ENCODE data around the gene MGA. TPM values are rescaled to one million over a fixed set of nuclear protein-coding genes. Genes with fewer than 3 reads are reported as not detected.

Gene MGA
- total RNA-seq, 3 donors from 2014 or later = 37.8 to 70.2 (median 65.9) TPM

DNA sequence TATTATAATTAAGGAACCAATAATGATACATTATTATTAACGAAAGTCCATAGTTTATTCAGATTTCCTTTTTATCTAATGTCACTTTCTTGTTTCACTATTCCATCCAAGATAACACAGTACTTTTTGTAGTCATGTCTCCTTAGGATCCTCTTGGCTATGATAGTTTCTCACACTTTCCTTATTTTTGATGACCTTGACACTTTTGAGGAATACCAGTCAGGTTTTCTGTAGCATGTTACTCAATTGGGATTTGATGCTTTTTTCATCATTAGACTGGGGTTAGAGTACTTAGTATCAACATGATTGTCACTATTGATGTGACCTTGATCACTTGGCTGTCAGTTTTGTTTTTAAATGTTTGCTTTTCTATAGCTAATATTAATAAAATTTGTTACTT, 33.0 kb upstream of the MGA start:
- Histone ChIP-seq H3K4me1 (no peaks in the 10 kb centered on the region), H3K27me3 (no peaks in the 10 kb centered on the region), H3K36me3 (no peaks in the 10 kb centered on the region), H3K4me3 (no peak overlapping the region), H3K9me3 (no peaks in the 10 kb centered on the region), H3K27ac (no peak overlapping the region)
- no peak for DNase-seq (ENCODE audit: low spot score in 2 of 2)
- intact Hi-C loops (cut with DNase I; ENCODE audit: low total_unique reads) = no loop called here
- TF ChIP-seq, protein P1, sequence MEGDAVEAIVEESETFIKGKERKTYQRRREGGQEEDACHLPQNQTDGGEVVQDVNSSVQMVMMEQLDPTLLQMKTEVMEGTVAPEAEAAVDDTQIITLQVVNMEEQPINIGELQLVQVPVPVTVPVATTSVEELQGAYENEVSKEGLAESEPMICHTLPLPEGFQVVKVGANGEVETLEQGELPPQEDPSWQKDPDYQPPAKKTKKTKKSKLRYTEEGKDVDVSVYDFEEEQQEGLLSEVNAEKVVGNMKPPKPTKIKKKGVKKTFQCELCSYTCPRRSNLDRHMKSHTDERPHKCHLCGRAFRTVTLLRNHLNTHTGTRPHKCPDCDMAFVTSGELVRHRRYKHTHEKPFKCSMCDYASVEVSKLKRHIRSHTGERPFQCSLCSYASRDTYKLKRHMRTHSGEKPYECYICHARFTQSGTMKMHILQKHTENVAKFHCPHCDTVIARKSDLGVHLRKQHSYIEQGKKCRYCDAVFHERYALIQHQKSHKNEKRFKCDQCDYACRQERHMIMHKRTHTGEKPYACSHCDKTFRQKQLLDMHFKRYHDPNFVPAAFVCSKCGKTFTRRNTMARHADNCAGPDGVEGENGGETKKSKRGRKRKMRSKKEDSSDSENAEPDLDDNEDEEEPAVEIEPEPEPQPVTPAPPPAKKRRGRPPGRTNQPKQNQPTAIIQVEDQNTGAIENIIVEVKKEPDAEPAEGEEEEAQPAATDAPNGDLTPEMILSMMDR (IDR thresholded peaks at IDR 0.05) = no peak
- no peak for TF ChIP-seq POLR2AphosphoS5 (IDR thresholded peaks at IDR 0.05)
- TF ChIP-seq POLR2A (IDR thresholded peaks at IDR 0.05) = no peak

DNA sequence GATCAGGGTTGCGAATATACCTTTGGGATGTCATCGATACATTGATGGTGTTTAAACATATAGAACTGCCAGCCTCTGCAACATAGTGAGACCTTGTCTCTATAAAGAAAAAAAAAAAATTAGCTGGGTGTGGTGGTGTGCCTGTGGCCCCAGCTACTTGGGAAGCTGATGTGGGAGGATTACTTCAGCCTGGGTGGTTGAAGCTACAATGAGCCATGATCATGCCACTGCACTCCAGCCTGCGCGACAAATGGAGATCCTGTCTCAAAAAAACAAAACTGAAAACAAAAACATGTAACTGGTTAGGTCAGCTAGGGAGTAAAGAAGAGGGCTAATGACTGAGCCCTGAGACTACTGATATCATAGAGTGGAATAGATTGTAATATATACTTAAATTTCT, 30.7 kb upstream of the MGA start:
- Histone ChIP-seq H3K27ac (no peak overlapping the region), H3K4me3 (no peak overlapping the region), H3K4me1 (no peaks in the 10 kb centered on the region), H3K36me3 (no peaks in the 10 kb centered on the region), H3K9me3 (no peaks in the 10 kb centered on the region), H3K27me3 (no peaks in the 10 kb centered on the region)
- intact Hi-C loops (cut with DNase I; ENCODE audit: low total_unique reads) = no loop called here
- DNase-seq (ENCODE audit: low spot score in 2 of 2) = no peak
- TF ChIP-seq POLR2A (IDR thresholded peaks at IDR 0.05) (no peak), POLR2AphosphoS5 (IDR thresholded peaks at IDR 0.05) (no peak)
- TF ChIP-seq, protein P1 (IDR thresholded peaks at IDR 0.05) = no peak

DNA sequence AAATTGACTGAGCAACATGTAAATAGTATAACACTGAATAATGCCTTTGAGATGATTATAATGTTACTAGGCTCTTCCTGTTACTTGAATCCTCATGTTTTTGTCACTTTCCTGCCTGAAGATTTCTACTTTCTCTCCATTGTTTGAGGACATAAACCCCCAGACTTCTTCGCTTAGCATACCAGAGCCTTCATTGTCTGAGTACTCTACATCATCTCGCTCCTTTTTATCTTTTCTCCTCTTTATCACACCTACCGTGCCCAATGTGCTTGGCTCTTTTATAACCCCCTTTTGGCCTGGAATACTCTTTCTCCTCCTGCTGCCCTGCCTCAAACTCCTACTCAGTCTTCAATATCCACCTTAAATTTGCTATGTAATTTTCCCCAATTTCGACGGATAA, 30.3 kb upstream of the MGA start:
- no peak overlapping the region for H3K4me3 ChIP-seq
- no peaks in the 10 kb centered on the region for H3K27me3 ChIP-seq
- no peaks in the 10 kb centered on the region for H3K9me3 ChIP-seq
- TF ChIP-seq POLR2A (IDR thresholded peaks at IDR 0.05) (no peak), POLR2AphosphoS5 (IDR thresholded peaks at IDR 0.05) (no peak)
- TF ChIP-seq, protein P1 (IDR thresholded peaks at IDR 0.05) = no peak
- intact Hi-C loops (cut with DNase I; ENCODE audit: low total_unique reads) = no loop called here
- no peaks in the 10 kb centered on the region for H3K36me3 ChIP-seq
- no peak for DNase-seq (ENCODE audit: low spot score in 2 of 2)
- no peaks in the 10 kb centered on the region for H3K4me1 ChIP-seq
- no peak overlapping the region for H3K27ac ChIP-seq

DNA sequence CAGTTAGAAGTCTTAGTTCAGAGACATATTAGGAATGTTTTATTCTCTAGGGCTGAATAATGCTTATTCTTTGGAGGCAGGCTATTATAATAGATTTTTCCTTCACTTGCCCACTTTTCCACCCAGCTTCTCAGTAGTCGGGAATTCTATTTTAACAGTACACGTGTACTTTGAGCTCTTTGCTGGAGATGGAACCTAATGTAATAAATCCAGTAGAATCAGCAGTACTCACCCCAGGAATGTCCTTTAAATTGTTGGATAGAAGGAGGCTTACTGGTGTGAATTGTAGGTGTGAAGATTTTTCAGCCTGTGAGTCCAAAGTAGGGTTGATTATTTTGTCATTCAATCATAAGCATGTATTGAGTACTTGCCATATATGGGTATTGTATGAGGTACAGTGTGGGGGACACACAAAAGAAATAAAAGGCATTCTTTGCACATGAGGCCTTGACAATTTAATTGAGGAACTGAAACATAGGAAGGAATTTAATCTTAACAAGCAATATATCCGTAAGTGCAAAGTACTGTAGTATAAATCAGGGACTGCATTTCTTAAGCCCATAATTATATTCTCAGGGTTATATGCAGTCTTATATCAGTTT, 29.5 kb upstream of the MGA start:
- Histone ChIP-seq H3K27me3 (no peaks in the 10 kb centered on the region), H3K4me3 (no peak overlapping the region), H3K36me3 (no peaks in the 10 kb centered on the region), H3K27ac (no peak overlapping the region), H3K9me3 (no peaks in the 10 kb centered on the region), H3K4me1 (no peaks in the 10 kb centered on the region)
- TF ChIP-seq, protein P1 (IDR thresholded peaks at IDR 0.05) = no peak
- TF ChIP-seq POLR2AphosphoS5 (IDR thresholded peaks at IDR 0.05) (no peak), POLR2A (IDR thresholded peaks at IDR 0.05) (no peak)
- intact Hi-C loops (cut with DNase I; ENCODE audit: low total_unique reads) = no loop called here
- no peak for DNase-seq (ENCODE audit: low spot score in 2 of 2)

DNA sequence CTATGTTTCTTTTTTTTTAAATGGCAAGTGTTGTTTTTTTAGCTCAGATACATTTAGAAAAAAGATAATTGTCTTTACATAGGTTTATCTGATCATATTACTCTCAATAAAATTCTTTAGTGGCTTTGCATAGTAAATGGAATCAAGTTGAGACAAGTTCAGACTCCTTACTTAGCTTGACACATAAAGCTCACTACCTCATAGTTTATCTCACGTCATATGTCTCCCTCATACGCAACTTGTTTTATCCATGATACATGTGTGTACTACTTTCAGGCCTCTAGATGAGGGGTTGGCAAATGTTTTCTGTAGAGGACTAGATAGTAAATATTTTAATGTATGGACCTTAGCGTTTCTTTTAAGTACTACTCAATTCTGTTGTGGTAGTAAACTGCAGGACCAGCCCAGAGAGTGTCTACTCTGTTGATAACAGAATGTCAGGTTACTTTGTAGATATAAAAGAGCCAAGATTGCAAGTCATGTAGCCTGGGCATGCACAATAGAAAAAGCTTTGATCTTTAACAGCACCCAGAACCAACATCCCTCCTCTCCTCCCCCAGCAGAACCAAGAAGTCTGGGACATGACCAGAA, 28.2 kb upstream of the MGA start:
- no peaks in the 10 kb centered on the region for H3K27me3 ChIP-seq
- H3K4me1 ChIP-seq = no peaks in the 10 kb centered on the region
- H3K27ac ChIP-seq = no peak overlapping the region
- TF ChIP-seq POLR2AphosphoS5 (IDR thresholded peaks at IDR 0.05) (no peak), POLR2A (IDR thresholded peaks at IDR 0.05) (no peak)
- TF ChIP-seq, protein P1 (IDR thresholded peaks at IDR 0.05) = no peak
- no peak overlapping the region for H3K4me3 ChIP-seq
- intact Hi-C loops (cut with DNase I; ENCODE audit: low total_unique reads) = no loop called here
- no peaks in the 10 kb centered on the region for H3K9me3 ChIP-seq
- no peaks in the 10 kb centered on the region for H3K36me3 ChIP-seq
- DNase-seq (ENCODE audit: low spot score in 2 of 2) = no peak

Data from breast epithelium (tissue), 4 donors.